Endothelial cell of umbilical vein (primary cell): ENCODE results near the gene MIER3. TPM values are rescaled to one million over a fixed set of nuclear protein-coding genes. Genes with fewer than 3 reads are reported as not detected.

Source experiments
- BruUV-seq: library from RNA; stranded (reverse); fragments of 400-500 nt; replicated peaks from 2 replicates; lab custom pipeline; 2021; lab: Mats Ljungman, UMichigan
- CTCF ChIA-PET: fragments of 300-600, 350-600 bp; sonication (Branson Sonifier 250); formaldehyde crosslinking; loops from one replicate; lab custom pipeline; 2021; ENCODE audit warnings: antibody characterized with exemption, inconsistent platforms; lab: Charles Lee
- POLR2A ChIA-PET: fragments of 300-600, 350-600 bp; sonication (Branson Sonifier 250); formaldehyde crosslinking; loops from one replicate; lab custom pipeline; 2021; ENCODE audit warnings: antibody characterized with exemption, inconsistent platforms; lab: Charles Lee
- DNase-seq: peaks from one replicate; pipeline ENCODE4 v3.0.0-alpha.2; 2011; ENCODE audit warnings: low read depth, low spot score
- FAIRE-seq: peaks from 2 replicates; lab custom pipeline; 2011; peaks lifted over from hg19 to GRCh38; lab: Jason Lieb, UNC
- H2AFZ ChIP-seq: 2 replicates; pipeline ENCODE4 v1.6.0; 2012; ENCODE audit warnings: low read depth, low read length, control low read depth, inconsistent platforms
- H3K27ac ChIP-seq: 2 replicates; pipeline ENCODE4 v1.5.1; 2011; ENCODE audit warnings: low read depth, mild to moderate bottlenecking, control low read depth, low read length, moderate library complexity; ENCODE audit not compliant: insufficient read depth
- H3K27me3 ChIP-seq, 2 experiments: 2 replicates each; pipeline versions ENCODE4 v1.6.0 to v1.6.1; 2011; ENCODE audit warnings: low read length in 2 of 2, mixed read lengths in 1 of 2; ENCODE audit not compliant: control insufficient read depth in 2 of 2, insufficient read depth in 2 of 2
- H3K36me3 ChIP-seq, 2 experiments: 2 replicates in 1 of 2; 3 replicates in 1 of 2; pipeline ENCODE4 v1.5.1; 2011; ENCODE audit warnings: low read length in 2 of 2, mild to moderate bottlenecking in 1 of 2, moderate library complexity in 1 of 2; ENCODE audit not compliant: control insufficient read depth in 2 of 2, insufficient read depth in 2 of 2; ENCODE audit errors: extremely low read depth in 1 of 2
- H3K4me1 ChIP-seq: 3 replicates; pipeline ENCODE4 v1.5.1; 2011; ENCODE audit warnings: mild to moderate bottlenecking, low read length; ENCODE audit not compliant: control insufficient read depth, insufficient read depth; ENCODE audit errors: extremely low read depth
- H3K4me2 ChIP-seq: 2 replicates; pipeline ENCODE4 v1.6.1; 2011; ENCODE audit warnings: low read length, control low read depth, mixed read lengths; ENCODE audit not compliant: insufficient read depth
- H3K4me3 ChIP-seq, 3 experiments: fragments of 200-600 bp in 1 of 3; sonication (generic), shearing (Covaris generic) in 1 of 3; replicated peaks in 1 of 3; 2 replicates each; pipeline ENCODE4 v1.5.1; 2011 to 2016; ENCODE audit warnings: control low read depth in 3 of 3, low read length in 3 of 3, mild to moderate bottlenecking in 2 of 3, inconsistent platforms in 1 of 3, low read depth in 1 of 3, moderate library complexity in 1 of 3; ENCODE audit not compliant: insufficient read depth in 1 of 3
- H3K79me2 ChIP-seq: 2 replicates; pipeline ENCODE4 v1.6.0; 2012; ENCODE audit warnings: low read length, inconsistent platforms; ENCODE audit not compliant: control insufficient read depth, insufficient read depth
- H3K9ac ChIP-seq: replicated peaks from 2 replicates; pipeline ENCODE3; 2011; ENCODE audit warnings: low read length, control low read depth; ENCODE audit not compliant: insufficient read depth; ENCODE audit errors: extremely low read depth
- H3K9me1 ChIP-seq: replicated peaks from 3 replicates; pipeline ENCODE4 v1.6.0; 2011; ENCODE audit warnings: mild to moderate bottlenecking, low read length; ENCODE audit not compliant: control insufficient read depth, insufficient read depth; ENCODE audit errors: extremely low read depth
- H3K9me3 ChIP-seq: replicated peaks from 2 replicates; pipeline ENCODE4 v1.5.1; 2012; ENCODE audit warnings: low read length, inconsistent platforms; ENCODE audit not compliant: control insufficient read depth, insufficient read depth
- H4K20me1 ChIP-seq: replicated peaks from 2 replicates; pipeline ENCODE3; 2011; ENCODE audit warnings: mild to moderate bottlenecking, low read length; ENCODE audit not compliant: control insufficient read depth, insufficient read depth; ENCODE audit errors: extremely low read depth
- EZH2 ChIP-seq: IDR thresholded peaks from 2 replicates; pipeline ENCODE4 v1.6.1; 2012; ENCODE audit warnings: borderline replicate concordance, low read depth, mild to moderate bottlenecking, moderate library complexity, low read length, inconsistent platforms; ENCODE audit not compliant: severe bottlenecking
- FOS ChIP-seq: IDR thresholded peaks from 2 replicates; pipeline ENCODE4 v1.6.1; 2011; ENCODE audit warnings: mild to moderate bottlenecking, low read length, moderate library complexity, borderline replicate concordance; ENCODE audit not compliant: insufficient read depth
- GATA2 ChIP-seq: IDR thresholded peaks from 2 replicates; pipeline ENCODE4 v1.7.0; 2011; ENCODE audit warnings: low read depth, mild to moderate bottlenecking, moderate library complexity, mixed read lengths, low read length; ENCODE audit not compliant: insufficient read length, insufficient read depth
- JUN ChIP-seq: IDR thresholded peaks from 2 replicates; pipeline ENCODE4 v1.6.1; 2011; ENCODE audit warnings: borderline replicate concordance, low read depth; ENCODE audit not compliant: insufficient read length, insufficient read depth
- MYC ChIP-seq: IDR thresholded peaks from one replicate; pipeline ENCODE4 v1.6.1; 2011; ENCODE audit warnings: mild to moderate bottlenecking, low read depth, low read length
- POLR2A ChIP-seq: IDR thresholded peaks from 2 replicates; pipeline ENCODE4 v1.6.1; 2012; ENCODE audit warnings: low read depth, mild to moderate bottlenecking, control low read depth, low read length
- POLR2AphosphoS5 ChIP-seq: IDR thresholded peaks from 2 replicates; pipeline ENCODE4 v1.6.1; 2012; ENCODE audit warnings: low read depth, mild to moderate bottlenecking, control low read depth, low read length, moderate library complexity; ENCODE audit not compliant: insufficient read depth
- dilution Hi-C: fragments of 300-500 bp; cut with MboI; formaldehyde crosslinking; loops from one replicate; pipeline ENCODE4 v1.15.0; 2019; ENCODE audit warnings: low sequenced_read_pairs; ENCODE audit not compliant: extremely low pct_ligation_motif_present
- intact Hi-C: fragments of 100-400 bp; cut with micrococcal nuclease; formaldehyde crosslinking; loops from one replicate; pipeline ENCODE4 v1.10.0; 2022
- polyA plus RNA-seq, 4 experiments: library from polyadenylated mRNA; depleted of rRNA in 3 of 4; stranded (reverse) in 3 of 4; unstranded in 1 of 4; fragments of >200 nt; gene quantifications; 2 replicates each; pipeline versions ENCODE4 v1.2.1 to v1.2.3, GENCODE V29; 2011 to 2012; ENCODE audit warnings: missing spikeins in 1 of 4
- total RNA-seq: library from RNA; stranded (reverse); gene quantifications from 2 replicates; pipeline ENCODE4 v1.2.3, GENCODE V29; 2021
- TF ChIP-seq, protein P1 (sequence below), 2 donors: IDR thresholded peaks; 1 replicate in 1 of 2; 2 replicates in 1 of 2; pipeline ENCODE4 v1.5.1; 2011; ENCODE audit warnings: low read length in 2 of 2, mild to moderate bottlenecking in 2 of 2, moderate library complexity in 2 of 2, control low read depth in 1 of 2, inconsistent platforms in 1 of 2, low read depth in 1 of 2; ENCODE audit not compliant: insufficient read depth in 1 of 2; ENCODE audit errors: extremely low read depth in 1 of 2
- TF ChIP-seq, protein P2 (sequence below): IDR thresholded peaks from 2 replicates; pipeline ENCODE4 v1.6.1; 2011; ENCODE audit not compliant: insufficient read depth, insufficient read length

Gene MIER3
- total and polyA plus RNA-seq, 2 donors (not counting 3 experiments of a cell fraction or from before 2014, with no cell fraction given) = 6.6 to 20.5 TPM

DNA sequence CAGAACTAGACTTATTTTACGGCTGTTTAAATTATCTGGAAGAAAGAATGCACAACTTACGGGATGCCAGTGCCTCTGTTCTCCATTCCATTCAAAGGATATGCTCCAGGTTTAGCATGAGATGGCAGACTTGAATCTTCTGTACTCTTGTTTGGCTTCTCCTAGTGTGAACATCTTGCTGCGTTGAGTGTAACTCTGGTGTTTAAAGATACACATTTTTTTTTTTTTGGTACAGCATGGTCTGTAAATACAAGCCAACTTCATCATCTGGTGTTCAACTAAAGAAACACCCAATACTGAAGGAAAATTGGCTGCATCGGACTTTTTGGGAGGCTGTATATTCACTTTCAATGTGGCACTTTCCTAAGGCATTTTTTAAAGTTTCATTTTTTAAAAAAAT lies 7.4 kb upstream of the MIER3 start:
- dilution Hi-C loops (no loop called here), intact Hi-C loops (no loop called here)
- Histone ChIP-seq H3K9ac (no peak overlapping the region), H3K27ac (no peak overlapping the region), H3K27me3 (peaks cover 46 to 59% of the 10 kb centered on the region in 2 experiments), H3K4me2 (no peak overlapping the region), H4K20me1 (no peaks in the 10 kb centered on the region), H2AFZ (no peak overlapping the region), H3K36me3 (no peaks in the 10 kb centered on the region), H3K4me3 (no peak overlapping the region), H3K9me1 (no peaks in the 10 kb centered on the region), H3K79me2 (no peaks in the 10 kb centered on the region), H3K4me1 (no peaks in the 10 kb centered on the region), H3K9me3 (no peaks in the 10 kb centered on the region)
- no peak for TF ChIP-seq FOS
- no peak for TF ChIP-seq JUN
- TF ChIP-seq, protein P1, sequence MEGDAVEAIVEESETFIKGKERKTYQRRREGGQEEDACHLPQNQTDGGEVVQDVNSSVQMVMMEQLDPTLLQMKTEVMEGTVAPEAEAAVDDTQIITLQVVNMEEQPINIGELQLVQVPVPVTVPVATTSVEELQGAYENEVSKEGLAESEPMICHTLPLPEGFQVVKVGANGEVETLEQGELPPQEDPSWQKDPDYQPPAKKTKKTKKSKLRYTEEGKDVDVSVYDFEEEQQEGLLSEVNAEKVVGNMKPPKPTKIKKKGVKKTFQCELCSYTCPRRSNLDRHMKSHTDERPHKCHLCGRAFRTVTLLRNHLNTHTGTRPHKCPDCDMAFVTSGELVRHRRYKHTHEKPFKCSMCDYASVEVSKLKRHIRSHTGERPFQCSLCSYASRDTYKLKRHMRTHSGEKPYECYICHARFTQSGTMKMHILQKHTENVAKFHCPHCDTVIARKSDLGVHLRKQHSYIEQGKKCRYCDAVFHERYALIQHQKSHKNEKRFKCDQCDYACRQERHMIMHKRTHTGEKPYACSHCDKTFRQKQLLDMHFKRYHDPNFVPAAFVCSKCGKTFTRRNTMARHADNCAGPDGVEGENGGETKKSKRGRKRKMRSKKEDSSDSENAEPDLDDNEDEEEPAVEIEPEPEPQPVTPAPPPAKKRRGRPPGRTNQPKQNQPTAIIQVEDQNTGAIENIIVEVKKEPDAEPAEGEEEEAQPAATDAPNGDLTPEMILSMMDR (IDR thresholded peaks at IDR 0.05; ENCODE audit: extremely low read depth in 1 of 2, insufficient read depth in 1 of 2, low read depth in 1 of 2, low read length in 2 of 2) = no peak
- no peak for TF ChIP-seq POLR2AphosphoS5
- no peak for TF ChIP-seq POLR2A
- TF ChIP-seq EZH2 = no peak
- no peak for TF ChIP-seq GATA2
- TF ChIP-seq, protein P2, sequence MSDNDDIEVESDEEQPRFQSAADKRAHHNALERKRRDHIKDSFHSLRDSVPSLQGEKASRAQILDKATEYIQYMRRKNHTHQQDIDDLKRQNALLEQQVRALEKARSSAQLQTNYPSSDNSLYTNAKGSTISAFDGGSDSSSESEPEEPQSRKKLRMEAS = no peak
- TF ChIP-seq MYC = no peak
- ChIA-PET CTCF (interaction anchor here (0.8 to 1.2 kb wide), 2 partner anchors 10 to 37 kb away, joined by 3 read pairs; no protein-coding TSS in a partner anchor), POLR2A (no interaction called here)
- BruUV-seq = no TSS peak
- DNase-seq (no peak), FAIRE-seq (no peak)
